ENCODE data around the gene SKP1. TPM values are rescaled to one million over a fixed set of nuclear protein-coding genes. Genes with fewer than 3 reads are reported as not detected.
"Not testable (repeated sequence)": the region's sequence is repeated elsewhere in the genome, so short reads cannot be mapped to it uniquely, and the experiment has no call there.

Gene SKP1
- total RNA-seq, 1 donor from 2014 or later = 758 TPM

GRCh38 chr5:134161513-134162395 is 15.0 kb downstream of the SKP1 start:
- peaks cover 4% of the 10 kb centered on the region for H3F3A ChIP-seq (ENCODE audit: low read depth)
- TF ChIP-seq EZH2 (IDR thresholded peaks at IDR 0.05) (no peak), CTCF (IDR thresholded peaks at IDR 0.05) (no peak), EZH2phosphoT487 (IDR thresholded peaks at IDR 0.05) (no peak)
- no peak for DNase-seq (ENCODE audit: low spot score)
- no peak overlapping the region for H3K9ac ChIP-seq
- no peak overlapping the region for H2AFZ ChIP-seq (replicated peaks)
- no peak overlapping the region for H3K4me3 ChIP-seq
- peaks cover 2% of the 10 kb centered on the region for H3K27me3 Mint-ChIP-seq (ENCODE audit: insufficient read depth, low read depth)
- H3K36me3 ChIP-seq = peaks cover 34% of the 10 kb centered on the region
- peaks cover 38% of the 10 kb centered on the region for H3K79me2 ChIP-seq (ENCODE audit: low read depth)
- H3K4me3 Mint-ChIP-seq = no peak overlapping the region
- H3K9me3 Mint-ChIP-seq = peaks cover 8% of the 10 kb centered on the region
- H3K27ac Mint-ChIP-seq = no peak overlapping the region
- H3K4me1 Mint-ChIP-seq = no peaks in the 10 kb centered on the region
- H3K36me3 Mint-ChIP-seq = peaks cover 48% of the 10 kb centered on the region
- H3K4me2 ChIP-seq = no peak overlapping the region
- no peak overlapping the region for H3K27ac ChIP-seq
- peaks cover 9% of the 10 kb centered on the region for H4K20me1 ChIP-seq (ENCODE audit: low read depth)
- H3K4me1 ChIP-seq = no peaks in the 10 kb centered on the region
- H3K27me3 ChIP-seq = no peaks in the 10 kb centered on the region
- no peaks in the 10 kb centered on the region for H3K9me3 ChIP-seq (ENCODE audit: low read depth)

GRCh38 chr5:134153657-134154056 is 23.1 kb downstream of the SKP1 start:
- Histone ChIP-seq H3K36me3 (peaks cover 14% of the 10 kb centered on the region), H3K4me3 (no peak overlapping the region), H3K27ac (no peak overlapping the region), H3K4me1 (no peaks in the 10 kb centered on the region), H3K27me3 (no peaks in the 10 kb centered on the region), H2AFZ (replicated peaks) (no peak overlapping the region), H3F3A (ENCODE audit: low read depth) (no peaks in the 10 kb centered on the region), H3K79me2 (ENCODE audit: low read depth) (peaks cover 6% of the 10 kb centered on the region), H3K4me2 (no peak overlapping the region), H4K20me1 (ENCODE audit: low read depth) (peaks cover 51% of the 10 kb centered on the region), H3K9me3 (ENCODE audit: low read depth) (no peaks in the 10 kb centered on the region), H3K9ac (no peak overlapping the region)
- Mint-ChIP-seq H3K27ac (no peak overlapping the region), H3K36me3 (peaks cover 30% of the 10 kb centered on the region), H3K4me1 (no peaks in the 10 kb centered on the region), H3K9me3 (no peaks in the 10 kb centered on the region), H3K4me3 (no peak overlapping the region), H3K27me3 (ENCODE audit: insufficient read depth, low read depth) (no peaks in the 10 kb centered on the region)
- no peak for DNase-seq (ENCODE audit: low spot score)
- TF ChIP-seq EZH2phosphoT487 (IDR thresholded peaks at IDR 0.05) (no peak), EZH2 (IDR thresholded peaks at IDR 0.05) (no peak), CTCF (IDR thresholded peaks at IDR 0.05) (no peak)

GRCh38 chr5:134153241-134153640 is 23.5 kb downstream of the SKP1 start:
- Histone ChIP-seq H3F3A (ENCODE audit: low read depth) (no peaks in the 10 kb centered on the region), H3K27me3 (no peaks in the 10 kb centered on the region), H3K9ac (no peak overlapping the region), H2AFZ (replicated peaks) (no peak overlapping the region), H3K36me3 (peaks cover 9% of the 10 kb centered on the region), H3K4me3 (no peak overlapping the region), H3K9me3 (ENCODE audit: low read depth) (no peaks in the 10 kb centered on the region), H3K27ac (no peak overlapping the region), H4K20me1 (ENCODE audit: low read depth) (peaks cover 49% of the 10 kb centered on the region), H3K4me1 (no peaks in the 10 kb centered on the region), H3K4me2 (no peak overlapping the region), H3K79me2 (ENCODE audit: low read depth) (peaks cover 6% of the 10 kb centered on the region)
- H3K27me3 Mint-ChIP-seq (ENCODE audit: insufficient read depth, low read depth) = no peaks in the 10 kb centered on the region
- no peaks in the 10 kb centered on the region for H3K9me3 Mint-ChIP-seq
- peaks cover 31% of the 10 kb centered on the region for H3K36me3 Mint-ChIP-seq
- DNase-seq (ENCODE audit: low spot score) = no peak
- H3K4me3 Mint-ChIP-seq = no peak overlapping the region
- no peak for TF ChIP-seq EZH2 (IDR thresholded peaks at IDR 0.05)
- no peak for TF ChIP-seq EZH2phosphoT487 (IDR thresholded peaks at IDR 0.05)
- no peak for TF ChIP-seq CTCF (IDR thresholded peaks at IDR 0.05)
- no peak overlapping the region for H3K27ac Mint-ChIP-seq
- no peaks in the 10 kb centered on the region for H3K4me1 Mint-ChIP-seq

GRCh38 chr5:134152173-134152832 is 24.4 kb downstream of the SKP1 start:
- not testable (repeated sequence) for H3K27ac ChIP-seq; H3K9ac ChIP-seq; H3F3A ChIP-seq (ENCODE audit: low read depth); H3K79me2 ChIP-seq (ENCODE audit: low read depth); H3K27me3 ChIP-seq; H3K4me1 Mint-ChIP-seq; H3K27ac Mint-ChIP-seq; DNase-seq (ENCODE audit: low spot score); H3K4me1 ChIP-seq; H2AFZ ChIP-seq (replicated peaks); H3K4me3 Mint-ChIP-seq; H3K4me2 ChIP-seq; H3K36me3 ChIP-seq; H3K27me3 Mint-ChIP-seq (ENCODE audit: insufficient read depth, low read depth); H3K4me3 ChIP-seq; H3K9me3 ChIP-seq (ENCODE audit: low read depth); H3K9me3 Mint-ChIP-seq
- H4K20me1 ChIP-seq (ENCODE audit: low read depth) = peaks cover 54% of the 10 kb centered on the region
- peaks cover 28% of the 10 kb centered on the region for H3K36me3 Mint-ChIP-seq

Data from neural progenitor cell (in vitro differentiated cells).